Fibroblast of the aortic adventitia (primary cell): ENCODE data around the gene WWC2. TPM values are rescaled to one million over a fixed set of nuclear protein-coding genes. Genes with fewer than 3 reads are reported as not detected.

Source experiments
- DNase-seq: peaks from one replicate; pipeline ENCODE4 v3.0.0-alpha.2; 2010; ENCODE audit warnings: low read depth
- H3K4me3 ChIP-seq: 2 replicates; pipeline ENCODE4 v1.5.1; 2011; ENCODE audit warnings: low read depth, mild to moderate bottlenecking, control low read depth, low read length, moderate library complexity
- total RNA-seq: library from RNA; depleted of rRNA; stranded (reverse); fragments of >200 nt; gene quantifications from 2 replicates; pipeline ENCODE4 v1.2.3, GENCODE V29; 2012; ENCODE audit warnings: low replicate concordance
- TF ChIP-seq, protein P1 (sequence below): IDR thresholded peaks from 2 replicates; pipeline ENCODE4 v1.5.1; 2011; ENCODE audit warnings: mild to moderate bottlenecking, low read length, control low read depth, inconsistent platforms; ENCODE audit not compliant: insufficient read depth

Gene WWC2
- total RNA-seq, 1 donor = 21.5 TPM

DNA sequence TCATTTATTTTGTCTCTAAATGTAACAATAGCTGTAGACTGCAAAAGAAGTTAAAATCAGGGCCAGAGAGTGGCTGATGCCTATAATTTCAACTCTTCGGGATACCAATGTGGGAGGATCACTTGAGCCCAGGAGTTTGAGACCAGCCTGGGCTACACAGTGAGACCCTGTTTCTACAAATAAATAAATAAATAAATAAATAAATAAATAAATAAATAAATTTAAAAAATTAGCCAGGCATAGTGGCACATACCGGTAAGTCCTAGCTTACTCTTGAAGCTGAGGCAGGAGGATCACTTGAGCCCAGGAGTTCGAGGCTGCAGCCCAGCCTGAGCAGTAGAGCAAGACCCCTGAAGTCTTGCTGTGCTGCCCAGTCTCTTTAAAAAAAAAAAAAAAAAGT, 79.1 kb downstream of the WWC2 start:
- TF ChIP-seq, protein P1, sequence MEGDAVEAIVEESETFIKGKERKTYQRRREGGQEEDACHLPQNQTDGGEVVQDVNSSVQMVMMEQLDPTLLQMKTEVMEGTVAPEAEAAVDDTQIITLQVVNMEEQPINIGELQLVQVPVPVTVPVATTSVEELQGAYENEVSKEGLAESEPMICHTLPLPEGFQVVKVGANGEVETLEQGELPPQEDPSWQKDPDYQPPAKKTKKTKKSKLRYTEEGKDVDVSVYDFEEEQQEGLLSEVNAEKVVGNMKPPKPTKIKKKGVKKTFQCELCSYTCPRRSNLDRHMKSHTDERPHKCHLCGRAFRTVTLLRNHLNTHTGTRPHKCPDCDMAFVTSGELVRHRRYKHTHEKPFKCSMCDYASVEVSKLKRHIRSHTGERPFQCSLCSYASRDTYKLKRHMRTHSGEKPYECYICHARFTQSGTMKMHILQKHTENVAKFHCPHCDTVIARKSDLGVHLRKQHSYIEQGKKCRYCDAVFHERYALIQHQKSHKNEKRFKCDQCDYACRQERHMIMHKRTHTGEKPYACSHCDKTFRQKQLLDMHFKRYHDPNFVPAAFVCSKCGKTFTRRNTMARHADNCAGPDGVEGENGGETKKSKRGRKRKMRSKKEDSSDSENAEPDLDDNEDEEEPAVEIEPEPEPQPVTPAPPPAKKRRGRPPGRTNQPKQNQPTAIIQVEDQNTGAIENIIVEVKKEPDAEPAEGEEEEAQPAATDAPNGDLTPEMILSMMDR = no peak
- DNase-seq = no peak
- H3K4me3 ChIP-seq = no peak overlapping the region

DNA sequence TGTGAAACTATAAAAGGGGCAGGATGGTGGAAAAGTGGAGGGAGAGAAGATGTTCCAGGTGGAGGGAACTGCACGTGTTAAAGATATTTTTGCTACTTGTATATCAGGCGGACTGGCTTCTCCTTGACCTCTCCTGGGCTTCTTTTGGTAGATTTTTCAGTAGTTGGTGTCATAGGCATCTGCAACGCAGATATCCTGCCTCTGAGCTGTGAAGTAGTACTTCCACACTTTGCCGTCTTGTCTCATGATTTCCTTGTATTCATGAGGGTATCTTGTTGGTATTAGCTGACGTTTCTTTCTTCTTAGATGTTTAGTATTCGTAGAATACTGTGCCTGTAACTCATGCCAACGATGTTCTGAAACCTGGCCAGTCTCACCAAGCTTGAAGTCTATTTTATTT, 81.0 kb downstream of the WWC2 start:
- TF ChIP-seq, protein P1 = no peak
- DNase-seq = no peak
- H3K4me3 ChIP-seq = no peak overlapping the region

DNA sequence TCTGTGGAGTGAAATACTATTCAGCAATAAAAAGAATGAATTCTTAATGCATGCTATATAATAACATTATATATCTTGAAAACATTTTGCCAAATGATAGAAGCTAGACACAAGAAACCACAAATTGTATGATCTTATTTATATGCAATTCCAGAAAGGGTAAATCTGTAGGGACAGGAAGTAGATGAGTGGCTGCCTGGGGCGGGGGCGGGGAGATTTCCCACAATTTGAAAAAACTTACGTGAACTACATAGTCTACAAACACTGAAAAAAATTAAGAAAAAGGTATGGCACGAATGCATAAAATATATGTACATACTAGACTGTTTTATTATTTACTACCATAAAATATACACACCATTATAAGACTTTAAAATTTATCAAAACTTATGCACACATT, 81.6 kb downstream of the WWC2 start:
- no peak overlapping the region for H3K4me3 ChIP-seq
- no peak for DNase-seq
- TF ChIP-seq, protein P1 = no peak

DNA sequence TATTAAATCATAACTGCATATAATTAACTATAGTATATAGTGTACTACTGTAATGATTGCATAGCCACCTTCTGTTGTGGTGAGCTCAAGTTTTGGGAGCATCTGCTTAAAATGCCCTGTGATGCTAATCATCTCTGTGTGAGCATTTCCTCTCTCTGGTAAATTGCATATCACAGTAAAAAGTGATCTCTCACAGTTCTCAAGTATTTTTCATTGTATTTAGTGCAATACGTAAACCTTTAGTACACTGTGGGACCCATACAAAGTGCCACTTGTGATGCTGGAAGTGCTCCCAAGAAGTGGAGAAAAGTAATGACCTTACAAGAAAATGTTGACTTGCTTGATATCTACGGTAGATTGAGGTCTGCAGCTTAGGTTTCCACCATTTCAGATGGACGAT, 82.0 kb downstream of the WWC2 start:
- DNase-seq = no peak
- H3K4me3 ChIP-seq = no peak overlapping the region
- TF ChIP-seq, protein P1 = no peak

DNA sequence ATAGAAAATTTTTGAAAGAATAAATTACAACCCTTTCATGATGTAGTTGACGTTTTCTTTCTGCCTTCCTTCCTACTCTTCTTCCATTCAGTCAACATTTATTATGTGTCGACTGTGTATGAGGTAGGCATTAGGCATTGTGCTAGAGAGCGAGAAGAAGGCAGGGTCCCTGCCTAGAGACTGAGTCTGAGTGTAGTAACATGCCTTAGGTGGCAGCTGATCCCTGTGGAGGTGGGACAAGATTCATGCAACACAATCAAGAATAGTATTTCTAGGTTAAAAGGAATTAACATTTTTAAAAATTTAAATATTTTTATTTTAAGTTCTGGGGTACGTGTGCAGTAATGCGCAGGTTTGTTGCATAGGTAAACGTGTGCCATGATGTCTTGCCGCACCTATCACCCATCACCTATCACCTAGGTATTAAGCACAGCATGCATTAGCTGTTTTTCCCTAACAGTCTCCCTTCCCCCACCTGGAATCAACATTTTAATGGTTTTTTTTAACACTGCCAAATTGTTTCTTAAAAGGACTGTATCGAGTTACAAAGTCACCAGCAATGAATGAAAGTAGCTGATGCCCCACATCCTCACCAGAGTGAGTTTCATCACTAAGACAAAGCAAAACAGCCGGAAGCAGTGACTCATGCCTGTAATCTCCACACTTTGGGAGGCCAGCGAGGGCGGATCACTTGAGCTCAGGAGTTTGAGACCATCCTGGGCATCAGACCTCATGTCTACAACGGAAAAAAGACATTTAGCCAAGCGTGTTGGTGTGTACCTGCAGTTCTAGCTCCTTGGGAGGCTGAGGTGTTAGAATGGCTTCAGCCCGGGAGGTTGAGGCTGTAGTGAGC, 84.0 kb downstream of the WWC2 start:
- peak; percentile 82 for DNase-seq
- no peak overlapping the region for H3K4me3 ChIP-seq
- TF ChIP-seq, protein P1 = no peak

DNA sequence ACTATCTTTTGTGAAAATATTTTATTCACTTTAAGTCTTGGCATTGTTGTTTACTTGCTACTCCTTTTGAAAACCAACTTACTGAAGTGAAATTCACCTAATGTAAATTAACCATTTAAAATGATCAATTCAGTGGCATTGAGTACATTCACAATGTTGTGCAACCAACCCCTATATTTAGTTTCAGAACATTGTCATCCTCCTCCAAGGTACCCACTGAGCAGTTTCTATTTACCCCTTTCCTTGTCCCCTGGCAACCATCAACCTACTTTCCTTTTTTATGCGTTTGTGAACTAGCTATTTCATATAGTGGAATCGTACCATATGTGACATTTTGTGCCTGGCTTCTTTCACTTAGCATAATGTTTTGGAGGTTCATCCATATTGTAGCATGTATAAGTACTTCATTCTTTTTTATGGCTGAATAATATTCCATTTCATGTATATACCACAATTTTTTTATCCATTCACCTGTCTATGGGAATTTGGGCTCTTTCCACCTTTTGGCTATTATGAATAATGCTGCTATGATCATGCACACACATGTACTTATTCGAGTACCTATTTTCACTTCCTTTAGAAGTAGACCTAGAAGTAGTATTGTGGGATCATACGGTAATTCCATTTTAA, 85.0 kb downstream of the WWC2 start:
- TF ChIP-seq, protein P1 = no peak
- no peak for DNase-seq
- no peak overlapping the region for H3K4me3 ChIP-seq
